HepG2 (cell line): ENCODE results near the gene SYNGR4. TPM values are rescaled to one million over a fixed set of nuclear protein-coding genes. Genes with fewer than 3 reads are reported as not detected.

Experiments
- ATAC-seq: fragments of 200-7000 bp; cut with Tn5 transposase; 3 replicates; pipeline ENCODE4 v1.9.1; 2020; ENCODE audit warnings: mild to moderate bottlenecking, moderate library complexity
- BruUV-seq: library from RNA; stranded (reverse); fragments of 400-500 nt; replicated peaks from 2 replicates; lab custom pipeline; 2021; lab: Mats Ljungman, UMichigan
- CTCF ChIA-PET: fragments of 300-600 bp; formaldehyde crosslinking; extraction: SDS; loops from one replicate; lab custom pipeline; 2021; ENCODE audit warnings: low total read pairs, inconsistent platforms, low intra/inter-chr PET ratio; lab: Yijun Ruan, JAX
- POLR2A ChIA-PET: fragments of 350-600 bp; sonication (Branson Sonifier 250); formaldehyde crosslinking; loops from one replicate; lab custom pipeline; 2020; ENCODE audit warnings: antibody characterized with exemption, inconsistent platforms; lab: Yijun Ruan, JAX
- DNase-seq: peaks from one replicate; pipeline ENCODE4 v3.0.0-alpha.2; 2015; ENCODE audit warnings: low spot score
- FAIRE-seq: peaks from 3 replicates; lab custom pipeline; 2011; peaks lifted over from hg19 to GRCh38; lab: Jason Lieb, UNC
- H2AFZ ChIP-seq: one replicate; pipeline ENCODE4 v1.6.1; 2011; ENCODE audit warnings: low read length, inconsistent platforms
- H3K27ac ChIP-seq: fragments of 300-600 bp; 3 replicates; pipeline ENCODE4 v1.8.0; 2011; ENCODE audit warnings: mixed run types, mild to moderate bottlenecking, mixed read lengths, low read length, inconsistent platforms; ENCODE audit not compliant: insufficient read depth; ENCODE audit errors: extremely low read length
- H3K27me3 ChIP-seq, 2 experiments: fragments of 200-600 bp in 1 of 2; 2 replicates in 1 of 2; 3 replicates in 1 of 2; pipeline versions ENCODE4 v1.6.0 to v1.8.0; 2011; ENCODE audit warnings: low read length in 2 of 2, mild to moderate bottlenecking in 2 of 2, moderate library complexity in 2 of 2, inconsistent platforms in 1 of 2; ENCODE audit not compliant: insufficient read depth in 2 of 2, control insufficient read depth in 1 of 2
- H3K36me3 ChIP-seq, 2 experiments: fragments of 200-600 bp in 1 of 2; replicated peaks in 1 of 2; 2 replicates in 1 of 2; 3 replicates in 1 of 2; pipeline versions ENCODE4 v1.5.1 to v1.8.0; 2011; ENCODE audit warnings: low read length in 2 of 2, inconsistent platforms in 1 of 2; ENCODE audit not compliant: insufficient read depth in 2 of 2, control insufficient read depth in 1 of 2
- H3K4me1 ChIP-seq: 2 replicates; pipeline ENCODE4 v1.5.1; 2012; ENCODE audit warnings: low read length, inconsistent platforms; ENCODE audit not compliant: insufficient read depth
- H3K4me2 ChIP-seq: 2 replicates; pipeline ENCODE4 v1.6.0; 2011; ENCODE audit warnings: low read depth, low read length, inconsistent platforms
- H3K4me3 ChIP-seq, 3 experiments: fragments of 200-600 bp in 1 of 3; sonication (generic), shearing (Covaris generic) in 1 of 3; replicated peaks in 1 of 3; 2 replicates each; pipeline ENCODE4 v1.5.1; 2011 to 2016; ENCODE audit warnings: low read length in 3 of 3, inconsistent platforms in 2 of 3, low read depth in 2 of 3, mild to moderate bottlenecking in 2 of 3, control low read depth in 1 of 3, mixed read lengths in 1 of 3; ENCODE audit not compliant: insufficient read depth in 1 of 3
- H3K79me2 ChIP-seq: one replicate; pipeline ENCODE4 v1.6.1; 2011; ENCODE audit warnings: low read length, inconsistent platforms; ENCODE audit not compliant: insufficient read depth
- H3K9ac ChIP-seq: 2 replicates; pipeline ENCODE4 v1.6.0; 2011; ENCODE audit warnings: mild to moderate bottlenecking, low read depth, low read length, inconsistent platforms; ENCODE audit not compliant: insufficient read depth
- H3K9me3 ChIP-seq: 2 replicates; pipeline ENCODE4 v1.5.1; 2012; ENCODE audit warnings: mild to moderate bottlenecking, low read length
- H4K20me1 ChIP-seq: 2 replicates; pipeline ENCODE4 v1.6.0; 2011; ENCODE audit warnings: inconsistent platforms, mild to moderate bottlenecking, low read length, moderate library complexity; ENCODE audit not compliant: insufficient read depth
- BRD4 ChIP-seq: sonication (generic); formaldehyde crosslinking; IDR thresholded peaks from 2 replicates; pipeline ENCODE4 v1.4.0; 2020; ENCODE audit warnings: missing genetic modification reagents
- ELF3 ChIP-seq: IDR thresholded peaks from 2 replicates; pipeline ENCODE4 v1.6.1; 2016; ENCODE audit warnings: missing genetic modification reagents, missing compliant biosample characterization
- FOXA3 ChIP-seq: IDR thresholded peaks from 2 replicates; pipeline ENCODE4 v1.6.1; 2016; ENCODE audit warnings: missing genetic modification reagents, missing compliant biosample characterization
- GATAD1 ChIP-seq: IDR thresholded peaks from 2 replicates; pipeline ENCODE4 v1.6.1; 2016; ENCODE audit warnings: missing genetic modification reagents, missing compliant biosample characterization
- GMEB1 ChIP-seq: sonication (generic); formaldehyde crosslinking; IDR thresholded peaks from 2 replicates; pipeline ENCODE4 v1.5.1; 2020; ENCODE audit warnings: missing genetic modification reagents, mild to moderate bottlenecking, borderline replicate concordance
- HCFC1 ChIP-seq: fragments of 150-350 bp; IDR thresholded peaks from 2 replicates; pipeline ENCODE4 v1.6.1; 2014; ENCODE audit warnings: low read depth, low read length
- HOXA3 ChIP-seq: sonication (generic); formaldehyde crosslinking; IDR thresholded peaks from 2 replicates; pipeline ENCODE4 v1.5.0; 2020; ENCODE audit warnings: missing genetic modification reagents
- KLF16 ChIP-seq, 2 experiments: sonication (generic) in 1 of 2; formaldehyde crosslinking in 1 of 2; IDR thresholded peaks; 2 replicates each; pipeline versions ENCODE4 v1.6.1 to v1.8.0; 2016 to 2023; ENCODE audit warnings: missing genetic modification reagents in 2 of 2, missing compliant biosample characterization in 1 of 2
- MAX ChIP-seq: IDR thresholded peaks from 2 replicates; pipeline ENCODE4 v1.6.1; 2012; ENCODE audit warnings: inconsistent platforms
- MTA3 ChIP-seq: sonication (generic); formaldehyde crosslinking; IDR thresholded peaks from 2 replicates; pipeline ENCODE4 v1.4.0; 2020; ENCODE audit warnings: missing genetic modification reagents
- MXI1 ChIP-seq: IDR thresholded peaks from 3 replicates; pipeline ENCODE4 v1.6.1; 2012; ENCODE audit warnings: low read depth, low read length, inconsistent platforms, borderline replicate concordance
- RXRA ChIP-seq: sonication (generic); formaldehyde crosslinking; IDR thresholded peaks from 2 replicates; pipeline ENCODE4 v1.5.1; 2020; ENCODE audit warnings: missing genetic modification reagents
- SAP130 ChIP-seq: IDR thresholded peaks from 2 replicates; pipeline ENCODE4 v1.6.1; 2016; ENCODE audit warnings: low read depth
- SP4 ChIP-seq: sonication (generic); formaldehyde crosslinking; IDR thresholded peaks from 2 replicates; pipeline ENCODE4 v1.8.1; 2023; ENCODE audit warnings: mild to moderate bottlenecking, missing genetic modification reagents
- SUZ12 ChIP-seq: fragments of 150-350 bp; IDR thresholded peaks from 2 replicates; pipeline ENCODE4 v1.6.1; 2014; ENCODE audit warnings: low read depth, low read length
- ZBTB14 ChIP-seq: sonication (generic); formaldehyde crosslinking; IDR thresholded peaks from 2 replicates; pipeline ENCODE4 v1.4.0; 2020; ENCODE audit warnings: missing genetic modification reagents
- ZFY ChIP-seq: sonication (generic); formaldehyde crosslinking; IDR thresholded peaks from 2 replicates; pipeline ENCODE4 v1.4.0; 2020; ENCODE audit warnings: missing genetic modification reagents
- ZNF12 ChIP-seq: sonication (generic); formaldehyde crosslinking; IDR thresholded peaks from 2 replicates; pipeline ENCODE4 v1.5.0; 2020; ENCODE audit warnings: missing genetic modification reagents
- ZNF136 ChIP-seq: sonication (generic); formaldehyde crosslinking; IDR thresholded peaks from 2 replicates; pipeline ENCODE4 v1.8.1; 2022; ENCODE audit warnings: low read depth, mild to moderate bottlenecking, moderate library complexity, missing genetic modification reagents
- ZNF274 ChIP-seq: sonication (generic); formaldehyde crosslinking; IDR thresholded peaks from 2 replicates; pipeline ENCODE4 v1.5.1; 2020; ENCODE audit warnings: mild to moderate bottlenecking, missing genetic modification reagents
- ZNF414 ChIP-seq: sonication (generic); formaldehyde crosslinking; IDR thresholded peaks from 2 replicates; pipeline ENCODE4 v1.5.0; 2020; ENCODE audit warnings: missing genetic modification reagents
- ZSCAN25 ChIP-seq: sonication (generic); formaldehyde crosslinking; IDR thresholded peaks from 2 replicates; pipeline ENCODE4 v1.8.0; 2022; ENCODE audit warnings: mild to moderate bottlenecking, missing genetic modification reagents
- WGBS: methylation state at CpG from one replicate; pipeline ENCODE4 v1.1.6; 2017; ENCODE audit warnings: low lambda C conversion rate; 5-methylcytosine and 5-hydroxymethylcytosine counted together
- in situ Hi-C: cut with HindIII; loops from 2 replicates; pipeline ENCODE4 v1.10.0; 2017; ENCODE audit warnings: low pct_unique_long_range_greater_than_20kb; ENCODE audit not compliant: extremely low pct_ligation_motif_present
- intact Hi-C: fragments of 100-400 bp; cut with micrococcal nuclease; formaldehyde crosslinking; loops from one replicate; pipeline ENCODE4 v1.10.0; 2022; ENCODE audit not compliant: unreplicated experiment
- polyA plus RNA-seq, 8 experiments: library from polyadenylated mRNA; depleted of rRNA in 3 of 8; stranded (reverse) in 7 of 8; unstranded in 1 of 8; fragments of >200 nt; fragmentation: Illumina TruSeq in 4 of 8; extraction: Trizol in 4 of 8; gene quantifications; 2 replicates each; pipeline versions ENCODE4 v1.2.1 to v1.2.3, GENCODE V29; 2011 to 2016; ENCODE audit warnings: low read depth in 4 of 8, missing spikeins in 1 of 8, mixed read lengths in 1 of 8; ENCODE audit not compliant: insufficient read depth in 1 of 8
- total RNA-seq, 5 experiments: library from RNA; depleted of rRNA; stranded (reverse); fragments of >200 nt; fragmentation: Illumina TruSeq; extraction: Trizol; gene quantifications; 2 replicates each; pipeline ENCODE4 v1.2.3, GENCODE V29; 2016; ENCODE audit warnings: low read depth in 1 of 5

Gene SYNGR4
- total and polyA plus RNA-seq, 2 of the 13 experiments (the other 11 are each of a cell fraction or from before 2014, with no cell fraction given) = not detected

- intact Hi-C loops (no loop called here), in situ Hi-C loops (no loop called here)
- H3K9me3 ChIP-seq = no peaks in the 10 kb centered on the region
- H3K4me2 ChIP-seq = peak overlapping the region; percentile 91
- no TSS peak for BruUV-seq
- 13% methylated on average over 12 of the region's 14 CpGs for WGBS
- ChIA-PET CTCF (no interaction called here), POLR2A (interaction anchor here (0.5 to 1.4 kb wide), 6 partner anchors 9 to 46 kb away, joined by 3 to 8 read pairs (median 4); partner anchors contain the start of genes KDELR1, SYNGR4 and TMEM143)
- H4K20me1 ChIP-seq = no peaks in the 10 kb centered on the region
- DNase-seq (peak; percentile 50), FAIRE-seq (peak; percentile 82), ATAC-seq (peak; percentile 79)
- peak overlapping the region; percentile 5 to 61 (median 41); a peak in 5 of 6 replicates for H3K4me3 ChIP-seq
- H3K27me3 ChIP-seq = peaks cover 1 to 27% of the 10 kb centered on the region in 2 experiments; a peak in 4 of 5 replicates
- H3K4me1 ChIP-seq = peaks cover 47% of the 10 kb centered on the region
- peak overlapping the region; percentile 31 for H3K27ac ChIP-seq
- H3K79me2 ChIP-seq = no peaks in the 10 kb centered on the region
- H3K9ac ChIP-seq = peak overlapping the region; percentile 50
- H3K36me3 ChIP-seq = no peaks in the 10 kb centered on the region
- H2AFZ ChIP-seq = peak overlapping the region; percentile 98
- TF ChIP-seq HCFC1 = peak; percentile 77
- peak; percentile 51; the same call in 1 of the 2 replicates for TF ChIP-seq GATAD1 (CRISPR knock-in tag)
- peak; percentile 68; the same call in 1 of the 2 replicates for TF ChIP-seq SP4 (CRISPR knock-in tag)
- no peak for TF ChIP-seq ZNF136 (CRISPR knock-in tag)
- peak; percentile 60; the same call in 1 of the 2 replicates for TF ChIP-seq HOXA3 (CRISPR knock-in tag)
- no peak for TF ChIP-seq ELF3
- TF ChIP-seq KLF16 (CRISPR knock-in tag; IDR thresholded peaks at IDR 0.05) = 0 out of 4 replicates have a peak, but pooled peaks of 1 of the 2 experiments have one; percentile 19
- TF ChIP-seq GMEB1 (CRISPR knock-in tag) = 0 out of 2 replicates have a peak, but pooled peaks have one; percentile 31
- TF ChIP-seq BRD4 = no peak
- peak; percentile 58 for TF ChIP-seq SAP130 (CRISPR knock-in tag)
- 0 out of 2 replicates have a peak, but pooled peaks have one; percentile 8 for TF ChIP-seq FOXA3 (CRISPR knock-in tag)
- TF ChIP-seq RXRA (CRISPR knock-in tag) = peak; percentile 27; the same call in 1 of the 2 replicates
- TF ChIP-seq ZNF12 = peak; percentile 52; the same call in 1 of the 2 replicates
- peak; percentile 54 for TF ChIP-seq ZFY (CRISPR knock-in tag)
- TF ChIP-seq SUZ12 = peak; percentile 52; the same call in 1 of the 2 replicates
- no peak for TF ChIP-seq ZSCAN25
- TF ChIP-seq MTA3 (CRISPR knock-in tag) = no peak
- TF ChIP-seq ZNF414 (CRISPR knock-in tag) = no peak
- TF ChIP-seq MAX = 0 out of 2 replicates have a peak, but pooled peaks have one; percentile 53
- TF ChIP-seq ZBTB14 = 0 out of 2 replicates have a peak, but pooled peaks have one; percentile 25
- TF ChIP-seq MXI1 = 0 out of 3 replicates have a peak, but pooled peaks have one; percentile 34
- 0 out of 2 replicates have a peak, but pooled peaks have one; percentile 8 for TF ChIP-seq ZNF274
Measured at GRCh38 chr19:48400018-48400742, 36.0 kb downstream of the SYNGR4 start.
